Stimulated activated CD4-positive, alpha-beta T cell treated with anti-CD3 and anti-CD28 coated beads, TNF-alpha, amount 100 ng/mL, for 1 hour (primary cell): Measurements from ENCODE around the gene STAT4.
A peak's percentile ranks its signal among the peaks of the same experiment; 100 is the strongest.

Source experiments
- DNase-seq, 3 donors: peaks; one replicate each; pipeline ENCODE4 v3.0.0-alpha.2; 2020; ENCODE audit warnings: low read depth in 3 of 3, low spot score in 1 of 3

STAT4 gene

GRCh38 chr2:191019376-191019775 lies 131.4 kb downstream of the STAT4 start:
- DNase-seq = no peak

DNA sequence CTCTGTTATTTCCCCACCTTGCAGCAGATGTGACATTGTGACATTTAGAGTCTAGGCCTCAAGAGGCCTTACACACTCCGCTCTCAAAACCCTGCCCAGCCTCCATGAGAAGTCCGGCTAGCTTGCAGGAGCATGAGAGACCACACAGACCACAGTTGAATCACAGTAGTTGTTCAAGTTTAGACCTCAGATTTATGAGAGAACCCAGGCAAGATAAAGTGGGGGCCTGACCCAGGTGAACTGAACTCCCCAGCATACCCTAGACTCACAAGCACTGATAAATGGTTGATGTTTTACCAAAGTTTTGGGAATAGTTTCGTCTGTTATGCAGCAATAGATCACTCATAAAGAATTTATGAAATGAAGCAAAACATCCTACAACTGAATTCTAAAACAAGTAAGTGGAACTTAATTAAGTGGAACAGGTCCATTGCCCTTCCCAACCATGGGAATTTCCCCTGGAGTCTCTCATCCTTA lies 132.1 kb downstream of the STAT4 start:
- DNase-seq = no peak

DNA sequence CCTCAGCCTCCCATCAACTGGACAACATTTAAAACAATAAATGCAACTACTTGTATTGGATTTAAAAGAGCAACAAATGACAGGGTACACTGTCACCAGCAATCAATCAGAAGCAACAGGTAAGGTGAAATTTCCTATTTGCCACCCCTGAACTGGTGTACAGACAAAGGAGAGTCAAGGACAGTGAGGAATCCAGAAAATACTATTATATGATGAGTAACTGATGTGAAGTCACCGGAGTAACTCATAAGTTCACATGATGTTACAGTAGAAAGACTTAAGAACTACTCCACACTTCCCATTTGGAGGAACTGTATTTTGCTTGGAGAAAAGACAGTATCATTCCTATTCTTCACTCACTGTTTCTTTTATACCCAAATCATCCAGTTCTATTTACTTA lies 132.7 kb downstream of the STAT4 start:
- no peak for DNase-seq

GRCh38 chr2:191015831-191016230 lies 135.0 kb downstream of the STAT4 start:
- no peak for DNase-seq

DNA sequence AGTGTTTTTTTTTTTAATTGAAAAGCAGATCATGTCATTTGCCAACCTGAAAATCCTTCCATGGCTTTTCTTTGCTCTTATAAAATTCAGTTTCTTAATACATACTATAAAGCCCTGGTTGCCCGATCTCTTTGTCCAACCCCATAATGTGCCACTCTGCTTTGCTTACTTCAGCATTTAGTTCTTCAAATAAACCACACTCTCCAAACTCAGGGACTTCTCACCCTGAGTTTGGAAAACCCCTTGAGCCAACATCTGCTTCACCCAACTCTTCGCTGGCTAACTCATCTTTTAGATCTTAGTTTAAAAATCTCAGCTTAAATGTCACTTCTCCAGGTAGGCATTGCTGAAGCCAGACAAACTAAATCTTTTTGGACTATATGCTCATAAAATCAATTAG lies 135.6 kb downstream of the STAT4 start:
- DNase-seq = no peak

- DNase-seq = no peak
These were observed 136.2 kb downstream of the STAT4 start for GRCh38 chr2:191014653-191015020.

- peak; percentile 85 to 99 (median 95) for DNase-seq
These were observed 136.7 kb downstream of the STAT4 start, which contains the start of gene STAT1 for GRCh38 chr2:191013932-191014652. Gene STAT1, minus strand, starts transcription at chr2:191014171. Its CDS starts 4,168 bp downstream, at chr2:191010003.

- DNase-seq = no peak
These were observed 137.2 kb downstream of the STAT4 start for GRCh38 chr2:191013682-191013931.

GRCh38 chr2:191012845-191013681 lies 137.7 kb downstream of the STAT4 start:
- no peak for DNase-seq

DNA sequence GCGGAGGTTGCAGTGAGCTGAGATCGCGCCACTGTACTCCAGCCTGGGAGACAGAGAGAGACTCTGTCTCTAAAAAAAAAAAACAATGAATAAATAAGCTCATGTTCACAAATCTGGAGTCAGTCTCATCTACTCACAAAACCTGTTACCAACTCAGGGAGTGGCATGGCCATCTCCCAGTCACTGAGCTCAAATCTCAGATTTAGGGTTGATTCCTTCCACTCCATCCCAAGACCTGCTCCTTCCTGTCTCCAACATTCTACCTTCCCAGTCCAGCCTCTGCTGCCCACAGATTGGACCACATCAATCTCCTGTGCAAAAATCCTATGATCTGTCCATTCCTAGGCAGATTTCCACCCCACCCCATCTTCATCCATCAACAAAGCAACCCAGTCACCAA lies 138.4 kb downstream of the STAT4 start:
- DNase-seq = no peak

- no peak for DNase-seq
These were observed 139.6 kb downstream of the STAT4 start for GRCh38 chr2:191010887-191011885.

GRCh38 chr2:191009541-191010374 lies 141.0 kb downstream of the STAT4 start:
- no peak for DNase-seq

- DNase-seq = no peak
These were observed 142.5 kb downstream of the STAT4 start for GRCh38 chr2:191008286-191008685.

- no peak for DNase-seq
These were observed 143.6 kb downstream of the STAT4 start for GRCh38 chr2:191006997-191007783.

DNA sequence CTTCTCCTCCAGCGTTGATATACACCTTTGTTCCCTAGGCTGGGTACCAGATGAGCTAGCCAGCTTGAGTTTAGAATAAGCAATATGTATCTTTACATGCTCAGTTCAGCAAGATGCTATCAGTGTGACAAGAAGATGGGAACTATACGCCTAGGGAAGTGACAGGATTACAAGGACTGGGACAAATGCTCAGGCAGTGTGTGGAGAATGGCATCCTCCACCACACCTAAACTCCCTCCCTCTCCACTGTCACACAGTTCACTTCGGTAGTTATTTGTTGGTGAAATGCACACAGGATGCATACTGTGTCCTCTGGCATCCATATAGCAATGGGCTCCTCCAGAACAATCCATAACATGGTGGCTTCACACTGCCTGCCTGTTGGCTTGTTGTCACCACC lies 144.5 kb downstream of the STAT4 start:
- no peak for DNase-seq

DNA sequence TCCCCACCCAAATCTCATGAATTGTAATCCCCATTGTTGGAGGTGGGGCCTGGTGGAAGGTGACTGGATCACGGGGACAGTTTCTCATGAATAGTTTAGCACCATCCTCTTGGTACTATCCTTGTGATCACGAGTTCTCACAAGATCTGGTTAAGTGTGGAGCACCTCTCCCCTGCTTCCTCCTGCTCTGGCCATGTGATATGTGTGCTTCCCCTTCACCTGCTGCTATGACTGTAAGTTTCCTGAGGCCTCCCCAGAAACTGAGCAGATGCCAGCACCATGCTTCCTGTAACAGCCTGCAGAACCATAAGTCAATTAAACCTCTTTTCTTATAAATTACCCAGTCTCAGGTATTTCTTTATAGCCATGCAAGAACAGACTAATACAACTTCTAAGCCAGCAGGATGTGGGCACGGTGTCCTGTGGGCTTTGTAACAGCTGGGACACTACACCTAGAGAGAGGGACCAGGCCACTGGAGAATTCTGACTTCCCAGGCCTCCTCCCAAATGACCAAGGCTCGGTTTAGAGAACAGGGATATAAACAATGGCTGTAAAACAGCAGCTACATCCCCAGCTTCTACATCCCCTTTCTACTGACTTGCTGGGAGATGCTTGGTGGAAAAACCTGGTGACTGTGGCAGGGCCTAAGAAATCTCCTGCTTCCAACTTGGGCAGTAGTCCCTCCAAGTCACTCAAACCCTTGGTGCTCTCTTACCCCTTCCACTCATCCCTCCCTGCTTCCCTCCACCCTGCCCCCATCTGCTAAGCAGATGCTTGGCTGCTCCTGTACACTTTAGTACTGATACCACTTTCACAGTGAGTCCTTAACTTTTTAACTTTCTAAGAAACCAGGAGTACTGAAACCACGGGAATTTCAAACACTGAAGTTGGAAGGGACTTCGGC lies 147.1 kb downstream of the STAT4 start:
- no peak for DNase-seq

DNA sequence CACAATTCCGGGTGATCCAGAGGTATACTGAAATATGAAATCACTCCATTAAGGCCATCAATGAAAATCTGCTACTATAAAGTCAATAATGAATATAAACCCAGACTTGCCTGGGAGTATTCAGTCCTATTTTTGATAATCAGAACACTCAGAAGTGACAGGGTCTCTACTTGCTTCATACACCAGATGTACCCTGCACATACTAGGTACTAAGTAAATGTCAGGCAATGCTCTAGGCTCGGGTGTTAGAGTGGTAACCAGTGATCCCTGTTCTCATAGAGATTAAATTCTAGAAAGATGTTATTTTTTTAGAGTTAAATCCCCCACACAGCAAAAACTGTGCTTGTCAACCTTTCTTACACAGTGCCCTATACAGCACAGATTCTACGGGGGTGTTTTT lies 149.2 kb downstream of the STAT4 start:
- no peak for DNase-seq

GRCh38 chr2:191001032-191001431 lies 149.8 kb downstream of the STAT4 start:
- no peak for DNase-seq
